Fibroblast of villous mesenchyme (primary cell): Measurements from ENCODE around the gene TMEM123. TPM values are rescaled to one million over a fixed set of nuclear protein-coding genes. Genes with fewer than 3 reads are reported as not detected.

Source experiments
- DNase-seq: peaks from one replicate; pipeline ENCODE4 v3.0.0-alpha.2; 2010; ENCODE audit warnings: low read depth
- H3K4me3 ChIP-seq: 2 replicates; pipeline ENCODE4 v1.5.1; 2011; ENCODE audit warnings: low read depth, mild to moderate bottlenecking, low read length
- CTCF ChIP-seq: IDR thresholded peaks from 2 replicates; pipeline ENCODE4 v1.5.1; 2012; ENCODE audit warnings: low read depth, mild to moderate bottlenecking, low read length; ENCODE audit not compliant: insufficient read depth
- total RNA-seq: library from RNA; depleted of rRNA; stranded (reverse); fragments of >200 nt; gene quantifications from 2 replicates; pipeline ENCODE4 v1.2.3, GENCODE V29; 2012

TMEM123 gene
- total RNA-seq, 1 donor = 89.8 TPM

GRCh38 chr11:102415304-102415916, 37.2 kb downstream of the TMEM123 start:
- no peak for DNase-seq
- no peak for TF ChIP-seq CTCF
- no peak overlapping the region for H3K4me3 ChIP-seq

- no peak overlapping the region for H3K4me3 ChIP-seq
- DNase-seq = no peak
- no peak for TF ChIP-seq CTCF
Observed at GRCh38 chr11:102414559-102414958, 38.0 kb downstream of the TMEM123 start.

GRCh38 chr11:102413497-102413896, 39.1 kb downstream of the TMEM123 start:
- no peak overlapping the region for H3K4me3 ChIP-seq
- no peak for TF ChIP-seq CTCF
- DNase-seq = no peak

- H3K4me3 ChIP-seq = no peak overlapping the region
- no peak for DNase-seq
- no peak for TF ChIP-seq CTCF
Observed at GRCh38 chr11:102411142-102411541, 41.4 kb downstream of the TMEM123 start.

- DNase-seq = peak; percentile 80
- TF ChIP-seq CTCF = no peak
- no peak overlapping the region for H3K4me3 ChIP-seq
Observed at GRCh38 chr11:102410382-102410784, 42.2 kb downstream of the TMEM123 start.

- no peak for TF ChIP-seq CTCF
- DNase-seq = no peak
- no peak overlapping the region for H3K4me3 ChIP-seq
Observed at GRCh38 chr11:102408339-102408738, 44.2 kb downstream of the TMEM123 start.

- H3K4me3 ChIP-seq = no peak overlapping the region
- no peak for DNase-seq
- no peak for TF ChIP-seq CTCF
Observed at GRCh38 chr11:102407901-102408300, 44.7 kb downstream of the TMEM123 start.
